Mesendoderm (in vitro differentiated cells): ENCODE data around the gene PRKN.
A peak's percentile ranks its signal among the peaks of the same experiment; 100 is the strongest.

Experiments used
- DNase-seq: peaks from one replicate; pipeline ENCODE4 v3.0.0; 2013
- H2AK5ac ChIP-seq: 2 replicates; pipeline ENCODE4 v1.6.1; 2013; ENCODE audit warnings: low read length, inconsistent platforms
- H2BK120ac ChIP-seq: 2 replicates; pipeline ENCODE4 v1.6.1; 2013; ENCODE audit warnings: low read depth, mild to moderate bottlenecking, low read length, moderate library complexity, mixed read lengths
- H2BK15ac ChIP-seq: replicated peaks from 2 replicates; pipeline ENCODE4 v1.6.1; 2013; ENCODE audit warnings: low read depth, mild to moderate bottlenecking, moderate library complexity
- H2BK5ac ChIP-seq: 2 replicates; pipeline ENCODE4 v1.6.1; 2013; ENCODE audit warnings: low read length, inconsistent platforms
- H3K18ac ChIP-seq: 2 replicates; pipeline ENCODE4 v1.6.1; 2013; ENCODE audit warnings: mild to moderate bottlenecking, low read length, mixed read lengths
- H3K23ac ChIP-seq: one replicate; pipeline ENCODE4 v1.6.1; 2013; ENCODE audit warnings: low read length
- H3K27ac ChIP-seq: 2 replicates; pipeline ENCODE4 v1.5.1; 2013; ENCODE audit warnings: low read depth, mild to moderate bottlenecking, inconsistent platforms, low read length, moderate library complexity
- H3K27me3 ChIP-seq: 2 replicates; pipeline ENCODE4 v1.6.1; 2013; ENCODE audit warnings: low read length, control low read depth, mild to moderate bottlenecking, inconsistent platforms; ENCODE audit not compliant: insufficient read depth, poor library complexity
- H3K36me3 ChIP-seq: 2 replicates; pipeline ENCODE4 v1.6.1; 2013; ENCODE audit warnings: low read length, inconsistent platforms; ENCODE audit not compliant: control insufficient read depth, insufficient read depth
- H3K4ac ChIP-seq: one replicate; pipeline ENCODE4 v1.6.1; 2013; ENCODE audit warnings: low read depth, mild to moderate bottlenecking, low read length, moderate library complexity
- H3K4me1 ChIP-seq: 2 replicates; pipeline ENCODE4 v1.6.1; 2013; ENCODE audit warnings: low read depth, low read length, inconsistent platforms; ENCODE audit not compliant: control insufficient read depth
- H3K4me2 ChIP-seq: 2 replicates; pipeline ENCODE4 v1.6.1; 2013; ENCODE audit warnings: low read length
- H3K4me3 ChIP-seq: 2 replicates; pipeline ENCODE4 v1.5.1; 2013; ENCODE audit warnings: mild to moderate bottlenecking, low read length
- H3K56ac ChIP-seq: one replicate; pipeline ENCODE4 v1.6.1; 2013; ENCODE audit warnings: low read length
- H3K79me1 ChIP-seq: 2 replicates; pipeline ENCODE4 v1.6.1; 2013; ENCODE audit warnings: low read length, inconsistent platforms
- H3K79me2 ChIP-seq: 2 replicates; pipeline ENCODE4 v1.6.1; 2013; ENCODE audit warnings: mild to moderate bottlenecking, low read length; ENCODE audit not compliant: control insufficient read depth, insufficient read depth
- H3K9ac ChIP-seq: 2 replicates; pipeline ENCODE4 v1.6.1; 2013; ENCODE audit warnings: low read length, inconsistent platforms
- H4K5ac ChIP-seq: one replicate; pipeline ENCODE4 v1.6.1; 2013; ENCODE audit warnings: low read length
- H4K8ac ChIP-seq: one replicate; pipeline ENCODE4 v1.6.1; 2013; ENCODE audit warnings: low read depth, mild to moderate bottlenecking, control low read depth, low read length, moderate library complexity
- WGBS: extraction: QIAGEN DNeasy Blood & Tissue Kit; methylation state at CpG from one replicate; pipeline ENCODE4 v1.1.7; 2013; ENCODE audit warnings: low lambda C conversion rate, missing lambda C conversion rate; ENCODE audit not compliant: insufficient coverage; ENCODE audit errors: extremely low coverage; 5-methylcytosine and 5-hydroxymethylcytosine counted together

PRKN gene

GRCh38 chr6:162147281-162147680 is 580.3 kb downstream of the PRKN start:
- no peak for DNase-seq
- H3K79me2 ChIP-seq: no peaks in the 10 kb centered on the region
- no peak overlapping the region for H2BK15ac ChIP-seq
- H2AK5ac ChIP-seq: no peak overlapping the region
- no peak overlapping the region for H4K8ac ChIP-seq
- H3K36me3 ChIP-seq: no peaks in the 10 kb centered on the region
- H2BK5ac ChIP-seq: no peak overlapping the region
- no CpG with 5 or more reads among the region's 1 CpG for WGBS
- no peak overlapping the region for H2BK120ac ChIP-seq
- H3K18ac ChIP-seq: no peak overlapping the region
- H3K79me1 ChIP-seq: no peaks in the 10 kb centered on the region
- H3K4me3 ChIP-seq: no peak overlapping the region
- H3K27me3 ChIP-seq: no peaks in the 10 kb centered on the region
- peaks cover 2% of the 10 kb centered on the region for H3K4me1 ChIP-seq
- H3K4me2 ChIP-seq: no peak overlapping the region
- H3K9ac ChIP-seq: no peak overlapping the region
- H3K27ac ChIP-seq: no peak overlapping the region
- H3K4ac ChIP-seq: no peak overlapping the region
- no peak overlapping the region for H3K56ac ChIP-seq
- H4K5ac ChIP-seq: no peak overlapping the region
- H3K23ac ChIP-seq: no peak overlapping the region

- H3K79me1 ChIP-seq: no peaks in the 10 kb centered on the region
- no peak overlapping the region for H3K4me3 ChIP-seq
- no peak overlapping the region for H3K23ac ChIP-seq
- no peak overlapping the region for H2BK5ac ChIP-seq
- no peaks in the 10 kb centered on the region for H3K79me2 ChIP-seq
- no peak for DNase-seq
- no peak overlapping the region for H3K9ac ChIP-seq
- no peak overlapping the region for H3K18ac ChIP-seq
- H3K56ac ChIP-seq: no peak overlapping the region
- H2BK15ac ChIP-seq: no peak overlapping the region
- no peak overlapping the region for H4K8ac ChIP-seq
- H3K4me1 ChIP-seq: no peaks in the 10 kb centered on the region
- no peak overlapping the region for H4K5ac ChIP-seq
- no peak overlapping the region for H3K4me2 ChIP-seq
- H2BK120ac ChIP-seq: no peak overlapping the region
- no peaks in the 10 kb centered on the region for H3K27me3 ChIP-seq
- WGBS: no CpG with 5 or more reads among the region's 7 CpGs
- no peak overlapping the region for H2AK5ac ChIP-seq
- H3K4ac ChIP-seq: no peak overlapping the region
- no peak overlapping the region for H3K27ac ChIP-seq
- no peaks in the 10 kb centered on the region for H3K36me3 ChIP-seq
These were observed 587.2 kb downstream of the PRKN start for GRCh38 chr6:162140251-162140852.

- Histone ChIP-seq H2BK15ac (no peak overlapping the region), H3K23ac (no peak overlapping the region), H3K4me3 (no peak overlapping the region), H3K79me1 (no peaks in the 10 kb centered on the region), H3K36me3 (no peaks in the 10 kb centered on the region), H3K27ac (no peak overlapping the region), H3K18ac (no peak overlapping the region), H3K27me3 (no peaks in the 10 kb centered on the region), H3K56ac (no peak overlapping the region), H3K79me2 (no peaks in the 10 kb centered on the region), H3K4me1 (no peaks in the 10 kb centered on the region), H2AK5ac (no peak overlapping the region), H3K4ac (no peak overlapping the region), H2BK120ac (no peak overlapping the region), H2BK5ac (no peak overlapping the region), H3K4me2 (no peak overlapping the region), H4K8ac (no peak overlapping the region), H4K5ac (no peak overlapping the region), H3K9ac (no peak overlapping the region)
- no peak for DNase-seq
- WGBS: no CpG with 5 or more reads among the region's 5 CpGs
These were observed 601.9 kb downstream of the PRKN start for GRCh38 chr6:162125659-162126058.

GRCh38 chr6:162124710-162125435 is 602.7 kb downstream of the PRKN start:
- no CpG with 5 or more reads among the region's 15 CpGs for WGBS
- no peak for DNase-seq
- no peak overlapping the region for H3K27ac ChIP-seq
- no peak overlapping the region for H4K8ac ChIP-seq
- H3K4ac ChIP-seq: no peak overlapping the region
- no peak overlapping the region for H2BK15ac ChIP-seq
- H3K56ac ChIP-seq: no peak overlapping the region
- H3K4me1 ChIP-seq: no peaks in the 10 kb centered on the region
- no peaks in the 10 kb centered on the region for H3K36me3 ChIP-seq
- H4K5ac ChIP-seq: no peak overlapping the region
- H3K23ac ChIP-seq: no peak overlapping the region
- H3K27me3 ChIP-seq: no peaks in the 10 kb centered on the region
- H3K4me3 ChIP-seq: no peak overlapping the region
- H3K79me1 ChIP-seq: no peaks in the 10 kb centered on the region
- H2AK5ac ChIP-seq: no peak overlapping the region
- no peak overlapping the region for H3K9ac ChIP-seq
- no peak overlapping the region for H2BK120ac ChIP-seq
- no peak overlapping the region for H3K18ac ChIP-seq
- H3K4me2 ChIP-seq: no peak overlapping the region
- H3K79me2 ChIP-seq: no peaks in the 10 kb centered on the region
- no peak overlapping the region for H2BK5ac ChIP-seq

GRCh38 chr6:162123797-162124196 is 603.8 kb downstream of the PRKN start:
- no peak overlapping the region for H3K27ac ChIP-seq
- H3K4me1 ChIP-seq: no peaks in the 10 kb centered on the region
- H3K4me3 ChIP-seq: no peak overlapping the region
- H2AK5ac ChIP-seq: no peak overlapping the region
- no peak overlapping the region for H2BK5ac ChIP-seq
- no peaks in the 10 kb centered on the region for H3K79me2 ChIP-seq
- H3K23ac ChIP-seq: no peak overlapping the region
- H3K36me3 ChIP-seq: no peaks in the 10 kb centered on the region
- H3K4ac ChIP-seq: no peak overlapping the region
- no peak overlapping the region for H3K18ac ChIP-seq
- no peak overlapping the region for H3K56ac ChIP-seq
- no peak overlapping the region for H4K5ac ChIP-seq
- H3K27me3 ChIP-seq: no peaks in the 10 kb centered on the region
- peak; percentile 67 for DNase-seq
- no peaks in the 10 kb centered on the region for H3K79me1 ChIP-seq
- H3K9ac ChIP-seq: no peak overlapping the region
- H4K8ac ChIP-seq: no peak overlapping the region
- no peak overlapping the region for H3K4me2 ChIP-seq
- whole genome bisulfite sequencing: no CpG with 5 or more reads among the region's 3 CpGs
- no peak overlapping the region for H2BK120ac ChIP-seq
- no peak overlapping the region for H2BK15ac ChIP-seq

GRCh38 chr6:162119341-162119740 is 608.2 kb downstream of the PRKN start:
- no peak overlapping the region for H4K5ac ChIP-seq
- H3K36me3 ChIP-seq: no peaks in the 10 kb centered on the region
- no peaks in the 10 kb centered on the region for H3K79me1 ChIP-seq
- H3K79me2 ChIP-seq: no peaks in the 10 kb centered on the region
- no CpG with 5 or more reads among the region's 4 CpGs for WGBS
- no peak overlapping the region for H2AK5ac ChIP-seq
- H2BK120ac ChIP-seq: no peak overlapping the region
- H3K4ac ChIP-seq: no peak overlapping the region
- no peak overlapping the region for H3K9ac ChIP-seq
- no peak overlapping the region for H2BK5ac ChIP-seq
- DNase-seq: peak; percentile 14
- no peak overlapping the region for H3K23ac ChIP-seq
- H3K4me1 ChIP-seq: no peaks in the 10 kb centered on the region
- H3K4me3 ChIP-seq: no peak overlapping the region
- no peak overlapping the region for H4K8ac ChIP-seq
- H3K27me3 ChIP-seq: no peaks in the 10 kb centered on the region
- no peak overlapping the region for H3K4me2 ChIP-seq
- no peak overlapping the region for H2BK15ac ChIP-seq
- no peak overlapping the region for H3K56ac ChIP-seq
- H3K27ac ChIP-seq: no peak overlapping the region
- H3K18ac ChIP-seq: no peak overlapping the region
